ENCODE measurements around the gene ST6GALNAC1. TPM values are rescaled to one million over a fixed set of nuclear protein-coding genes. Genes with fewer than 3 reads are reported as not detected.

The ST6GALNAC1 gene
- total and polyA plus RNA-seq, 2 of the 8 experiments (the other 6 are each of a cell fraction or from before 2014, with no cell fraction given) = not detected

DNA sequence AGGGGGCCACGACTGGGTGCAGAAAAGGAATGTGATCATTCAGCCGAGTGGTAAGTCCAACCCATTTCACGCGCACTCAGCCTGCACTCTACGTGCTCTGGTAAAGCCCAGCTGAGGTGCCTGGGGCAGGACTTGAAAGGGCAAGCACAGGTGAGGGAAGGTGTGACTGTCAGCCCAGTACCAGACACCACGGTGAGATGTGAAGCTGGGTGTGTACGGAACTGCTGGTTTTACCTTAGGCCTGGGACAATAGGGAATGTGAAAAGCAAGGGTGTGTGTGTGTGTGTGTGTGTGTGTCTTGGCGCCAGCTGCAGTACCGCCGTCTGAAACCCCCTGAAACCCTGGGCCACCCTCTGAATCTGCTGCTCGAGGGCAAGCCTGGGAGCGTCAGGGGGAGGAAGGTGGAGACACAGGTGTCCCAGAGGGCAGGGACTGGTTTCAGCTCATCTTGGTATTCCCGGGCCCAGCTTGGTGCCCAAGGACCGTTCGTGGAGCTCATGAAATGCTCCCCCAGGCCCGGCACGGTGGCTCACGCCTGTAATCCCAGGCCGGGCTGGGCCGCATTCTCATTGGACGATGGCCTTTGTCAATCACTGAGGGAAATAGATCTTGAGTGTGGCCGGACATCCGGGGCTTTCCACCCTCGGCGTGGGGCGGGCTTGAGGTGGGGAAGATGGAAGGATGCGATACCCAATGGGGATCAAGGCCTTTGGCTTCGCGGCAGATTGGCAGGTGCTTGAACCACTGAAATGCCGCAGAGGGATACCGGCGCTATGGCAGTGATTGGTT is 27.8 kb upstream of the ST6GALNAC1 start (continued):
- no peak for TF ChIP-seq EGR1 (IDR thresholded peaks at IDR 0.05; ENCODE audit: borderline replicate concordance, low read depth, low read length)
- peak; percentile 47 for TF ChIP-seq PHF8 (conservative IDR thresholded peaks at IDR 0.05; ENCODE audit: low read depth, low read length)
- TF ChIP-seq SIN3A (conservative IDR thresholded peaks at IDR 0.05 in 1 of 2, IDR thresholded peaks at IDR 0.05 in 1 of 2; ENCODE audit: low read depth in 1 of 2, low read length in 2 of 2) = peak in 1 of 2 experiments; percentile 43; a peak in 1 of 4 replicates
- TF ChIP-seq POLR2A (IDR thresholded peaks at IDR 0.05; ENCODE audit: control extremely low read depth in 1 of 2, low read depth in 2 of 2, low read length in 2 of 2) = peak in 1 of 2 experiments; percentile 64; a peak in 2 of 3 replicates
- TF ChIP-seq HDAC2 (IDR thresholded peaks at IDR 0.05; ENCODE audit: borderline replicate concordance in 1 of 2, low read depth in 2 of 2, low read length in 2 of 2) = no peak
- peak; percentile 77; the same call in 1 of the 2 replicates for TF ChIP-seq SP4 (IDR thresholded peaks at IDR 0.05; ENCODE audit: low read length)
